K562 (cell line): ENCODE results near the gene CLIP4.

Experiments
- FOXJ3 ChIP-seq: sonication (generic); formaldehyde crosslinking; IDR thresholded peaks from 2 replicates; pipeline ENCODE4 v1.4.0; 2020; ENCODE audit warnings: mild to moderate bottlenecking, missing genetic modification reagents
- FOXK2 ChIP-seq, 2 experiments: fragments of 450-650 bp; IDR thresholded peaks in 1 of 2; conservative IDR thresholded peaks in 1 of 2; 2 replicates each; pipeline ENCODE4 v1.6.1; 2016; ENCODE audit warnings: low read depth in 2 of 2, mild to moderate bottlenecking in 1 of 2
- TSHZ1 ChIP-seq: fragments of 250-450 bp; sonication (Bioruptor Pico); IDR thresholded peaks from 2 replicates; pipeline ENCODE4 v1.4.0; 2020; ENCODE audit warnings: mild to moderate bottlenecking, moderate library complexity
- YY1 ChIP-seq, 3 experiments: IDR thresholded peaks; 2 replicates each; pipeline ENCODE4 v1.6.1; 2011; ENCODE audit warnings: low read length in 2 of 3, mild to moderate bottlenecking in 2 of 3, moderate library complexity in 2 of 3, borderline replicate concordance in 1 of 3, control low read depth in 1 of 3, low read depth in 1 of 3; ENCODE audit not compliant: insufficient read depth in 3 of 3, insufficient replicate concordance in 2 of 3, control insufficient read depth in 1 of 3, insufficient read length in 1 of 3; ENCODE audit errors: extremely low read depth in 1 of 3
- ZNF41 ChIP-seq: fragments of 250-450 bp; sonication (Bioruptor Pico); conservative IDR thresholded peaks from 2 replicates; pipeline ENCODE4 v1.4.0; 2020; ENCODE audit warnings: mild to moderate bottlenecking
- ZNF668 ChIP-seq: fragments of 250-450 bp; sonication (Bioruptor Pico); IDR thresholded peaks from 2 replicates; pipeline ENCODE4 v1.8.0; 2022; ENCODE audit warnings: mild to moderate bottlenecking, inconsistent platforms

- TF ChIP-seq FOXJ3 (no peak), TSHZ1 (no peak), ZNF668 (CRISPR knock-in tag) (no peak), YY1 (IDR thresholded peaks at IDR 0.05; ENCODE audit: borderline replicate concordance in 1 of 3, control insufficient read depth in 1 of 3, extremely low read depth in 1 of 3, insufficient read depth in 3 of 3, insufficient read length in 1 of 3, insufficient replicate concordance in 2 of 3, low read depth in 1 of 3, low read length in 2 of 3) (no peak), FOXK2 (conservative IDR thresholded peaks at IDR 0.05 in 1 of 2, IDR thresholded peaks at IDR 0.05 in 1 of 2; ENCODE audit: low read depth in 2 of 2) (no peak), ZNF41 (CRISPR knock-in tag) (no peak)
Measured at GRCh38 chr2:29124504-29124903, 9.3 kb downstream of the CLIP4 start.
